ENCODE data around the gene RELT.
"Not testable (repeated sequence)": the region's sequence is repeated elsewhere in the genome, so short reads cannot be mapped to it uniquely, and the experiment has no call there.

RELT gene

DNA sequence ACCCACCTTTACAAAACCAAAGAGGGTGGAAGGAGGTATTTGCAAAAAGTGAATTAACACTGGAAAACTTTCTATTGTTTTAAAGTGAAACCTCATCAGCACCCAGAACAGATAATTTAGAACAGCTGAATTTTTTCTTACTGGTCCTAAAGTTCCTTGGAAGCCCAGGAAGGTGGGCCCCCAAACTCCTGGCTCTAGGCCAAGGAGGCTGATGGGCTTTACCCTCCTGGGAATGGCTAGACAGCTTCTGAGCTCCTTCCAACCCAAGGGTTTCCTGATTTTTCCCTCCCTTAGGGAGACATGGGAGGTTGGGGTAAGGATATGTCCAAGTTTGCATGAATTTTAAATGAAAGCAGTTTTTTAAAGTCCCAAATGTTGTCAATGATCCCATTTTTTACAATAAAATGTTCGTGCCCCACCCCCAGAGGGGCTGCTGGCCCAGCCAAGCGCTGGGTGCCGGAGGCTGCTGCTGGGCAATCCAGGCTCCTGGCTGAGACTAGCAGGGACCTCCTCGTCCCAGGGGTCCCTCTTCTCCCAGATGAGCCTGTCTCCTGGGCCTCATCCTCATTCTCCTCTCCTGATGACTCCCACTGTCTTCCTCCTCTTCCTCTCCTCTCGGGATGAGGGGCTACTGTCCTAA lies 28.4 kb downstream of the RELT start:
- no peak for DNase-seq

DNA sequence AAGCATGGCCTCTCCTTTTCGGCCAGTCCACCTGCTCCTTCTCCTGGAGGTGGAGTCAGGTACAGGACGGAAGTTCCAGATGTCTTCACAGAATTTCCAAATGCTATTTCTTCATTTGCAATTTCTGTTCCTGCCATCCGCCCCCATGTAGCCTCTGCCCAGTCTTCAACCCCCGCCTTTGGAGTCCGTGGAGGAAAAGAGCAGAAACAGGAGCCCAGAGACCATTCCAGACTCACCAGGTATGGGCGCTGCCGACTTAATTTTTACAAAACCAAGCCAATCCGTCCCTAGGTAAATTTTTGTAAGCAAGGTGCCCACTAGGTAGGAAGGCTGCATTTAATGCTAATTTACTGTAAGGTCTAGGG lies 28.9 kb downstream of the RELT start:
- no peak for DNase-seq

DNA sequence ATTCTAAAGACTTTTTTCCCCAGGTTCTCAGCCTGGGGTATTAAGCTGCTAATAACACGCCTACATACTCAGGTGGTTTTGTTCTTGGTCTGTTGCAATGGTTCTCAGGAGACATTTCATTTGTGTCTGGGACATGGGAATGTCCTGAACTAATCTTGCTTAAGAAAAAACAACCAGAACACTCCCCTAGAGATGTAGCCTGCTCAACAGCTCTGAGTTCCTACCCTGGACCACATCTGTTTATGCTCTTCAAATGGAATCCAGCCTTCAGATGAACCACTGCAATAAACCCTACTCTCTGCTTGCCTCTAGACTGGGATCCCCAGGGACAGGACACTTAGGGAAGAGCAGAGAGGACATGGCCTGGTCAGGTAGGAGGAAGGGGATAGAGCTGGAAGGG lies 29.9 kb downstream of the RELT start:
- DNase-seq = no peak

DNA sequence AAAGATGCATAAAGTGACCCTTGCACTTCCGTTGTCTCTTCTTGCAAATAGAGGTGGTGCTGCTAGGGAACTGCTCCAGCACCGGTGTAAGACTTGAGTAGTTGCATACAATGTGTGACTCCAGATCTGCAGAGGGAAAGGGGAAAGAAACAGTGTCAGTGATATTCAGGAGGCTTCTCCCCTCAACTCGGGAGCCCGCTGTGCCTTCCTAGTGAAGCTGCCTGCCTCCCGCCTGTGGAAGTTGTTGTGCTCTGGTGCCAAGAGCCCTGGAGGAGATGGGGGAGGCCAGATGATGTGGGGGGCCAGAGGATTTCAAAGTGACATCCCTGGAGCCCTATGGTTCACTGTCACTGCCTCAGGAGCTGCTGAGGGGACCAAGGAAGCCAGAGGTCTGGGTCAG lies 30.4 kb downstream of the RELT start:
- DNase-seq = no peak

DNA sequence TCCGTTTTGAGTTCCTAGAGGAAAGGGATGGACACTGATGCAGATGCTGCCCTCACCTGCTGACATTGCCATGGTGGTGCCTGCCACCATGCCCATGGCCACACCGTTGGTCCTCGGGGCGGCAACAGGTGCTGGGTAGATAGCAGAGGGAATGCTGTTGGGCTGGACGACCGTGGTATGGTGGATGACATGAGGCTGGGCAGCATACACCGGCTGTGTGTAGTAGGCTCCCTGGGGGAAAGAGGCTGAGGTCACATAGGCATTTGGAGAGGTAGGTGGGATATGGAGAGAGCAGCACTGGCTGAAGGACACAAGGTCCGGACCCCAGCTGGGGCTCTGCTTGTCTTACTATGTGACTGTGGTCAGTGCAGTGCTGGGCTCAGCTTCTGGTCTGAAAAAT lies 33.2 kb downstream of the RELT start:
- no peak for DNase-seq

DNA sequence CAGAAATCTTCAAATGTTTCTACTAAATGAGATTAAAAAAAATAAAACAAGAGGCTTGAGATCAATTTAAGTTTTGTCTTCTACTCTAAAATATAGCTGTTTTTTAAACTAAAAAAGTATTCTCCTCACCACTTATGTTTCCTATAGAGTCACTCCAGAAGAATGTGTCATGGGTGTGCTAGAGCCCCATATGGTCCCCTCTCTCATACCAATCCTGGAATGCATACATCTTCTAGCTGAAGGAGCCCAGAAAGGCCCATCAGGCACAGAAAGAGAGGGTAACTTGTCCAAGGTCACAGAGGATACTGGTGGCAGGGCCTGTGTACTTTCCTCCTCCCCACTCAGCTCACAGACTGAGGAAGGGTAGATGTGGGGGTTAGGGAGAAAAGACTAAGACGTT lies 34.4 kb downstream of the RELT start:
- no peak for DNase-seq

DNA sequence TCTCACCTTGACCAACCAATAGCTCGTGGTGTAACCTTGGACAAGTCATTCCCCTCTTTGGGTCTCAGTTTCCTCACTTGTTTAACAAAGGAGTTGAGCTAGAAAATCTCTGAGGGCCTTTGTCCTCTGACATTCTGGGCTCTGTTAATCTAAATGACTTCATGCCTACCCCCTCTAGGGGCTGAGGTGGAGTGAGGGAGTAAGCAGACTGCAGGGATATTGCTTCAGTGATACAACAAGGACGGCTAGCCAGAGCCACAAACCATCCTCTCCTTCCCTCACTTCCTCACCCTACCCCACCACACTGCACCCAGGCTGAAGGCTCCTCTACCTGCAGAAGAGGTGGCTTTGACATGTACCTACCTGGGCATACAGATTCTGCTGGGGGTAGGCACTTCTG lies 34.8 kb downstream of the RELT start:
- DNase-seq = no peak

DNA sequence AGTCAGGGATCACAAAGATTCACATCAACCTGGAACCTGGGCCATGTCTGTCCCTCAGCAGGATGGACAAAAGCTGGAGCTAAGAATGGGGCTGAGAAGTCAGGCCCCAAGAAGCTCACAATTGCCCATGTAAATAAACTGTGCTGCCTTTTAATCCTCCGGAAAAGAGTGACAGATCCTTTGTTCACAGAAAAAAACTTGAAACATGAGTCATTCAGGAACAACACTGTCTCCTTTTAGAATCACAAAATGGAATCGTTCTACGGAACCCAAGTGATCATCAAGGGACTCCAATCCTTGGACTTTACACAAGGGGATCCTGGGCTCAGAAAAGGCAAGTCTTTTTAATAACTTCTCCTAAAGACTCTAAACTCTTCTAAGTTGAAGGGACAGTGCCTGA lies 36.1 kb downstream of the RELT start:
- no peak for DNase-seq

DNA sequence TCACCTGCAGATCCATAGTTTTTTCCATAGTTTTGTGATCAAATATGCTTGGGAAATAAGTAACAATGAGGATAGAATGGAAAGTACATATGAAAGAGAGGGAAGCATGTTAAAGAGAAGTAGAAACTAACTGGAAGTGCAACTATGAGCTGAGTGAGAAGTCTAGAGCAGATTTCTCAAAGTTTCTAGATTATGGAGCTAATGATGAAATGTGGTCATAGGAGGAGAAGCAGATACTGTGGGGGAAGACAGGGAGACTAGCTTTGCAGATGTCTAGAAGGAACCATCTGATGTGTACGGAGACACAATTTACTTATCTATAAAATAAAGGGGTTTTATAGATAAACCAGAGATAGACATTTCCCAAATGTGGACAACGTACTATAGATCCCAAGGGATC lies 37.1 kb downstream of the RELT start:
- DNase-seq = no peak

DNA sequence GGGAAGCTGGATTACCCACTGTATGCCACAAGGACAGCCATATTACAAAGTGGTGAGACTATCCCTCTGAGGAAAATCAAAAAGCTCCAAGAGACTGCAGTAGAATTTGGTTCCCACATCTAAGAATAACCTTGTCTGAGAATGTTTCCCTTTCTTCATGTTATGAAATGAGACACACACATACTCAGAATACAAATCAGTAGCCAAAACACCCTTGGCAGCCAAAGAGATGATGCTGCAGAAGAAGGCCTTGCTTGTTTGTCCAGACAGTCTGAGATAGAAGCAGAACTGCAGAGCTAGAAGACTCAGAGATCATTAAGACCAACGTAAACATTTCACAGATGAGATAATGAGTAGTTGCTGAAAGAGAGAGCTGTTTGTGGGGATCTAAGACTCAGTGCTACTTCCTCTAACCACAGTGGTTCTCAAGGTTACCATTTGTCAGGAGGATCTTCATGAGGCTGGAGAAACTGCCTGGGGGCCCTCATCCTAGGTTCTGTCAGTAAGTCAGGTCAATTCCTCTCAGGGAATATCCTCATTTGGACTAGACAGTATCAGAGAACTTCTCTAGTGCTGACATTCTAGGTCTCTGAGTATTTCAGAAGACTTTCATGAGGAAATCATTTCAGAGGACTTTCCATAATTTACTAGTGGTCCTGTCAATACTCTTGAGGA lies 38.9 kb downstream of the RELT start:
- DNase-seq = no peak

DNA sequence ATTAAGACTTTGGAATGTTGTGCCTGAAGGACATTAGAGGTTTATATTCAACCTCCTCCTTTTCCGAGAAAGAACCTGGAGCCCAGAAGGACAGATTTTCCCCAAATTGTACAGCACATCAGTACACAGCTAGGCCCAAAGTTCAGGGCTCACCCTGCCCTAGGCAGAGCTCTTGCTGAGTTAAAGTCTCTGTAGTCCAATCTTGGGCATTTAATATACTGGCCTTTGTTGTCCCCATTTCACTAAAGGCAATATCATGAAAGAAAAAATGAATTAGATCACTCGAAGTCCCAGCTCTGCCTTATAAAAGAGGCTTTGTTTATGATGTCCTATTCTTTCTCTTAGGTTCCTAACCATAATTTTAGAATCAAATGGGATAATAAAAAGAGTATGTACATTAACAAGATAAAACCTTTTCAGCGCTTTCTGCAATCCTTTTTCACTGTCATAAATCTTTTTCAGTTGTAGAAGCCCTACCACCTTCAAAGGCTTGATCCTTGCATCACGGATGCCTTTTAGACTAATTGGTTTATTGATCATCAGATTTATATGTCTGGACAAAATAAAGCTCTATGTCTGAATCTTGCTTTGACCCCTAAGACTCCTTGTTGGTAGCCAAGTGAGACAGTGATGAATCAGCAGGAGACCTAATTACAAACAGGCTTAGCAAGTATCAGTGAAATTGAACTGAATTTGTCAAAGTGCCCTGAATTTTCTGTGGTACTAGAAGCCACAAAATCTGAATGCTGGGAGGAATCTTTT lies 39.8 kb downstream of the RELT start:
- DNase-seq = no peak

DNA sequence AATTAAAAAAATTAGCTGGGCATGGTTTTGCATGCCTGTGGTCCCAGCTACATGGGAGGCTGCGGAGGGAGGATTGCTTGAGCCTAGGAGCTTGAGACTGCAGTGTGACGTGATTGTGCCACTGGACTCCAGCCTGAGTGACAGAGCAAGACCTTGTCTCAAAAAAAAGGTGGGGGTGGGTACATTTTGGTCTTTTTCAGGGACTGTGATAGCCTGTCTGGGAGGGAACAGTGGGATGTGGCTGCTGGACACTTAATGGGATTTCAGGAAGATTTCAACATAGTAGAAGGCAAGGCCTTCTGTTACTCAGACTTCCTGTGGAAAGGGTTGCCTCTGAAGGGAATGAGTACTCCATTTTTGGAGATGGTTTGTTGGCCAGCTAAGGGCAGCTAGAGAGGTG lies 40.6 kb downstream of the RELT start:
- DNase-seq = no peak

DNA sequence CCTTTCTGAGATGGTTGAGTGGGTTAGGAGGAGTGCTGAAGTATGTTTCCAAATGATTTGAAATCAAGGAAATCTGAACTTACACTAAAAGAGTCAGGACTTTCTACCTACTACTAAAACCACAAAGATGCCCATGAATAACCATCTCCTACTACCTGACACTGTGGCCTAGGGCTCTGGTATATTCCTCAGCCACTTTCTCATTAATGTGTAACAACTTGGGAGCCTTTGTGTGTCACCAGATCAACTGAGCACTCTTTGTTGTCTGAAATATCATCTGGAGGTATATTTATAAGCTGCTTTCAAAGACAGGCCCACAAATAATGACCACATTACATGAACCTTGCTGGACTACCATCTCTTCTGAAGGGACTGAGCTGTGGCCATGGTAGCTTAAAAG lies 43.9 kb downstream of the RELT start:
- DNase-seq = no peak

DNA sequence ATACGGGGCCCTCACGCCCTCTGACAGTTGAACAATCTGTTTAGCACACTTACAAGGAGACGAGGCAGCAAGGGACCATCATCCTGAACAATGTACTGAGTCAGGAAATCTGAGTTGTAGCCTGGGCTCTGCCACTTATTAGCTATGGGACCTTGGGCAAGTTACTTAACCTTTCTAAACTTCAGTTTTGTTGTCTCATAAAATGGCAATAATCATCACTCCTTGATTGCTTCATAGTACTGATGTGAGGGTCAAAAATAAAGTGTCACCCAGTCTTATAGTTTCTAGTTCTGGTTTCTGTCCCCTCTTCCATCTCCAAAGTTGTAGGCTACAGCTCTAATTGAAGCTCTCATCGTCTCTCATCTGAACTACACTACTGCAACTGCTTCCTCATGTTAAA lies 46.7 kb downstream of the RELT start:
- DNase-seq = no peak

DNA sequence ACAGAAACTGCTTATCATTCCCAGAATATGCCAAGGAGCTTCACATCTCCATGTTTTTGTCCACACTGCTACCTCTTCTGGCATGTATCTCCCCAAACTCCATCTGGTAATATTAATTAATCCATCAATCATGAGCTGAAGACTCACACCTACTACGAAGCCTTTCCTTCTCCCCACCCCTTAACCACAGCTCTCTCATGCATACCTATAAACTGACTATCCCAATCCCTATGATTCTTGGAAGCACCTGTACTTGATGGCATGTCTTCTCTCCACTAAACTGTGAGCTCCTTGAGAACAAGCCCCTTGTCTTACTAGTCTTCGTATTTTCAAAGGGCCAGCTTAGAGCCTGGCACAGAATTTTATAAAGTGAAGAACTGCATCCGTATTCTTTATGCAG lies 47.3 kb downstream of the RELT start:
- DNase-seq = no peak

DNA sequence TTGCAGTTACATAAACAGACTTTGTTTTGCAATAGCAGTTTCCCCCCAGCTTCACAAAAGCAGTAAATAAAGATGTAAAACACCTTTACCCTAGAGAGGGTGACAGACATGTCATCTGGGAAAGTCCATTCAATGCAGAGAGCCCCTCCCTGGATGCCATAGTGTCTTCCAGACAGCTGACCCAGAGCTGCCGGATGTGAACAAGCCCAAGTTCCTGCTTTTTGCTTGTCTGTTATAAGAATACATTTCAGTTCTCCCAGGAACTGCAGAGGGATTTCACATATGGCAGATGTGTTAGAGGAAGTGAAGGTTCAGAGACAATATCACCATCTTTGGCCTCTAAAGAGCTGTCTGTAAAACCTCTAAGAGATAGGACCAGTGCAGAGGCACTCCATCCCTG lies 48.9 kb downstream of the RELT start:
- no peak for DNase-seq

DNA sequence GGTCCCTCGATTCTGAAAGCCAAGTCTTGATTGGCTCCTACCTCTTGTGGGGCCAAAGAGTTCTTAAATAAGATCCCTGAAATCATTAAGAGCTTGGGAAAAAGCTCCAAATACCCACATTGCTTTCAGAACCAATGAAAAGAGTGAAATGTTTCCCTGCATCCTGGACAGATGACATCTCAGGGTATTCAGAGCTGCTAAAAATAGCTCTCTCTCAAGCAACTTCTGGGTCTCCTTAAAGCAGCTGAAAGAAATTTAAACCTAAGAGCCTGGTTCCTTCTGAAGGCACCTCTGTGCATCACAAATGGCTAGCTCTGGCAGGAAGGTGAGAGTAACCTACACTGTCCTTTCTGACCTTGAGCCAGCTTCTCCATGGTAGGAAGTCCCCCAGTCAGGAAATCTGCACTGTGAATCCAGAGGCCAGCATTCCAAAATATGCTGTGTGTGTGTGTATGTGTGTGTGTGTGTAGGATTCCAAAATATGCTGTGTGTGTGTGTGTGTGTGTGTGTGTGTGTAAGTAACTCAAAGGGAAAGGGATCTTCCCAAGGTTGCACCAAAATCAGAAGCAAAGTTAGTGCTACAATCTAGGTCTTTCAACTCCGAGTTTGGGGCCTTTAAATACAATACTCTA lies 50.1 kb downstream of the RELT start:
- no peak for DNase-seq

DNA sequence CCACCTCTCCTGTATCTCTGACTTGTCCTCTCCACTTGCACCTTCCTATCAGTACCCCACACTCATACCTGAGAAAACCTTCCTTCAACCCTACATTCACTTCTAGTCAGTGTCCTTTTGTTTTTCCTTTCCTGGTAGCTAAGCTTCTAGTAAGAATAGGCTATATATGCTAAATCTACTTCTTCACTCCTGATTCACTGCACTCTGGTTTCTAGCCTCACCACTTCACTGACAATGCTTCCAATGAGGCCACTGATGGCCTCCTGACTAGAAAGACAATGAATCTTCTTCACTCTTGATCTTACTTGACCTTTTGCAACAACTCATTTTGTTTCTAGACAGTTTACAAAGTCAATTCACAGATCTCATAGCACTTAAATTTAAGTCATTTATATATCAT lies 52.0 kb downstream of the RELT start:
- DNase-seq = no peak

DNA sequence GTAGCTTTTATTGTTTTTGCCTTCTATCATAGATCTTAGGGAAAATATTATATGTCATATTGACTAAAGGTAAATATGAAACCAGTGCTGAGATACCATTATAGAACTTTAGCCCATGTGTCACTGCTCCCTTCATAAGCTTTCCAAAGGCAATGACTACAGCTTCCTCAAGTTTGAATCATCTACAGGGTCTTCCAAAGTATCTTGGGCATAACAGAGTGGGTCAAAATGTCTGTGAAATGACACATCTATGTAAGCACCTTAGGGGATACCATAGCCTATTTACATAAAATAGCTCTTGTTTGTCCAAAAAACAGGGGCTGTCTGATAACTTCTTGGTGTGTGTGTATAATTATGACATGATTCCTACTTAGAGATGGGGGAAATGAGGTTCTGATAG lies 52.5 kb downstream of the RELT start:
- DNase-seq = no peak

DNA sequence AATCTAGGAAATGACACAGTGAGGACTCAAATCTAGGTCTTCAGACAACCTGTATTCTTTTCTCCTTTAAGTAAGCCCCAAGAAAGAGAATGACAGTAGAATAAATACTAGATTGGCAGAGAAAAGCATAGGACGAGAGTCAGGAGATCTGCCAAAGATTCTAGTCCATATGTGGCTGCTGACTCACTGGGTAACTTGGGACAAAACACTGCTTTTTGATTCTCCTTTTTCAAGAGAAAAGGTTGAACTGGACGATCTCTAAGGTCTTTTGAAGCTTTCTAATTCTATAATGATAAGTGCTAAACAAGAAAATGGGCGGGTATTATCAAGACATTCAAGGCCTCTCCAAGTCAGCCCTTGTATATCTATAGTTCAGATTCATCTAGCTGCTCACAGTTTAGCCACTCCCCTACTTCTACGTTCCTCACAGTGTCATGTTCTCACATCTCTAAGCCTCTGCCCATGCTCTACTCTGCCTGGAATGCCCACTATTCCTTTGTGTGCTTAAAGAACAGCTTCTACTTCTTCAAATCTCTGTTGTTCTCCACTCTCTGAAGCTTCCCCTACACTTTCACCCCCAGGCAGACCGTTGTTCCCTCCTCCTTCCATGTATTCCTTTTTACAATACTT lies 53.0 kb downstream of the RELT start:
- no peak for DNase-seq

DNA sequence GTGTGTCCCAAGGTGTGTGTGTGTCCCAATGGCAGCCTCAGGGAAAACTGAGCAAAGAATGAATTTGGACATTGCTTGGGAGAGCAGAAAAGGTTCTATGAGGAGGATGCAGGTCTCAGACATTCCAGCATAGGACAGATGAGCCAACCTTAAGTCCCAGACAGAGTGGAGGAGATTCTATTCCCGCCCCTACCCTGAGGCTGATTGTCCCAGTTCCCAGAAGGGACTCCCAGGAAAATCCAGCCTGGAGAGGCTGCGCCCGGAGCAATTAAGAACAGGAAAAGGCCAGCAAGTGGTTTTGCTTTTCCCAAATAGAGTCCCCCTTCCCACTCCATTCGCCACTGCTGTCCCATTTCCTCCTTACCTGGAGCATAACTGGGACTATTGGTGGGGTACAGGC lies 54.1 kb downstream of the RELT start:
- DNase-seq = no peak

DNA sequence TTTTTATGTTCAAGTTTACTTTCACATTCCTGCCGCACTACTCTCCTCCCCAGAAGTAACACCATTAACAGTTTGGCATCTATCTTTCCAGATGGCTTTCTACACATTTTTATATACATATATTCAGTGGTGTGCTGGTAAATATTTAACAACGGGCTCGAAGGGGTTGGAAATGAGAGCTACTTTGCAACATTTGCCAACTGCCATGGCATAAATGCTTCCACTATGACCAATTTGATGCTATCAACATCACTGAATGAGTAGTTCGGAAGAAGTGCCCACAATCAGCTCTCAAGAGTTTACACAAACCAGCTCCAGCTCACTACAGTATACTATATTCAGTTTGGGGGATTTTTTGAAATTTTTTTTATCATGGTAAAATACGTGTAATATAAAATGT lies 55.2 kb downstream of the RELT start:
- DNase-seq = no peak

DNA sequence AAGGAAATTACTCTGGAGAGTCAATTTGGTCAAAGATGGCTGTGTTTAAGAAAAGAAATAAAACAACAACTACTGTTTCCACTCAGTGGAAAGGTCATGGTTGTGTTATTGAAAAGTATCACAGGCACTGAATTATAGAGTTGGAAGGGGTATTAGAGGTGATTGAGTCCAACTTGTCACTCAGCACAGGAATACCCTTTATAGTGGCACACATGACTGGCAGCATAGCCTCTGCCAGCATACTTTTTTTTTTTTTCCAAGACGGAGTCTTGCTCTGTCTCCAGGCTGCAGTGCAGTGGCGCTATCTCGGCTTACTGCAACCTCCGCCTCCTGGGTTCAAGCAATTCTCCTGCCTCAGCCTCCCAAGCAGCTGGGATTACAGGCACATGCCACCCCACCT lies 60.7 kb downstream of the RELT start:
- not testable (repeated sequence) for DNase-seq

Data from NCI-H2029 treated with DMSO at 0.1 percent for 48 hours (cell line).